ENCODE data around the gene NAPA.

The NAPA gene

DNA sequence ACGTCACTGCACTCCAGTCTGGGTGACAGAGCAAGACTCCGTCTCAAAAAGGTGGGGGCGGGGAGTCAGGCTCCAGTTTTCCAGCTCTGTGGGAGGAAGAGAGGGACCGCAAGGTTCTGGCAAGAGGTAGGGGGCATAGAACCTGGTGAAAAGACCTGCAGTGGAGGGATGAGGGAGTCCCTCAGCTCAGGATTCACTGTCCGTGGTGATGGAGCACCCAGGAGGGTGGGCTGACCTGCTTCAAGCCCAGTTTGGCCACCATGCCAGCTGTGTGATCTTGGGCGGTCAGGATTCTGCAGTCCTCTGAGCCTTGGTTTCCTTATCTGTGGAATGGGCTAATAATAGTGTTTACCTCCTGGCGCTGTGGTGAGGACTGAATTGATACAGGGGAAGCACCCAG, 64.4 kb downstream of the NAPA start:
- DNase-seq = no peak

DNA sequence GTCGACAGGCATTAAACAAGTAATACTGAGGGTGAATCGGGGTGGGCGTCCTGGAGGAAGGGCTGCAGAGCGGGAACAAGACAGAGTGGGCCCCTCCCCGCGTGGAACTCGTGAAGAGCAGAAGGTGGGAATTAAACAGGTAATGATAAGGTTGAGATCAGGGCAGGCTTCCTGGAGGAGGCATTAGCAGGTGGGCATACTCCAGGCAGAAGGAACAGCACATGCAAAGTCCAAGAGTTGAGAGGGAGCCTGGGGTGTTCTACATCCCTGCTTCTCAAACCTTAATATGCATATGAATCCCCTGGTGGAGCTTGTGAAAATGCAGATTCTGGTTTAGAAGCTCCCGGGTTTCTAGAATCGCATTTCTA, 66.5 kb downstream of the NAPA start:
- DNase-seq = no peak

GRCh38 chr19:47447470-47448359, 67.1 kb downstream of the NAPA start:
- DNase-seq = no peak

- no peak for DNase-seq
These were observed 68.1 kb downstream of the NAPA start for GRCh38 chr19:47446534-47447469.

DNA sequence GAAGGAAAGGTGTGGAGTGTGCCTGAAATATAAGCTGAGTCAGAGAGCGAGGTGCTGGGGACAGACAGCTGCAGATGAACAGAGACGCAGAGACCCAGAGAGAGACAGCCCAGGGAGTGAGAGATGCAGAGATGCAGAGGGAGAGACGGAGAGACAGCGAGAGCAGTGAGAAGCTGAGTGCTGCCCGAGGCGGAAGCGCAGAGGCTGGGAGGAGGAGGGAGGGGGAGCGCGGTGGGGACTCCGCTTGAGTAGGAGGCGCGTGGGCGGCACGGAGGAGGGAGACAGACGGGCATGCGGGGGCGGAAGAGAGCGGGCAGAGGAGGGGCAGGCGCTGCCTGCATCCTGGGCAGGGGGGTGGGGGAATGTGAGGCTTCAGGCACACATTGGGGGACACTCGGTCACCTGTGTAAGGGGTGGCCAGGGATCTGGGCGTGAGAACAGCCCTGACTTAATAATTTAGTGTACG, 68.9 kb downstream of the NAPA start:
- no peak for DNase-seq

DNA sequence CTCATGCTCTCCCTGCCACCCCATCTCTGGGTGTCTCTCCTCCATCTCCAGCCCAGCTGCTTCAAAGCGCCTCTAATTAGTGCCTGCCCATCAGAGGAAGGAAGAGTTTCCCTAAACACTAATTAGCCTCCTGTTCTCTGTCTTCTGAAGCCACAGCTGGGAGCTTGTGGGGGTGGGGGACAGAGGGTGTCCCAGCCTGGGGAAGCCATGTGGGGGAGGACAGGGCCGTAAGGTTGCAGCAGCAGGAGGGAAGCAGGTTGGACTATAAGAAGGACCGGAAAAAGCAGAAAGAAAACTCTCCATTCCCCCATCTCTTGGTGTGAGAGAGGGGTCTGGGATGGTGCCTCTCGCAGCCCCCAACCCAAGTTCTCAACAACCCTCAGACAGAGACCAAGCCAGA, 69.3 kb downstream of the NAPA start:
- no peak for DNase-seq

GRCh38 chr19:47444388-47444821, 70.5 kb downstream of the NAPA start:
- no peak for DNase-seq

DNA sequence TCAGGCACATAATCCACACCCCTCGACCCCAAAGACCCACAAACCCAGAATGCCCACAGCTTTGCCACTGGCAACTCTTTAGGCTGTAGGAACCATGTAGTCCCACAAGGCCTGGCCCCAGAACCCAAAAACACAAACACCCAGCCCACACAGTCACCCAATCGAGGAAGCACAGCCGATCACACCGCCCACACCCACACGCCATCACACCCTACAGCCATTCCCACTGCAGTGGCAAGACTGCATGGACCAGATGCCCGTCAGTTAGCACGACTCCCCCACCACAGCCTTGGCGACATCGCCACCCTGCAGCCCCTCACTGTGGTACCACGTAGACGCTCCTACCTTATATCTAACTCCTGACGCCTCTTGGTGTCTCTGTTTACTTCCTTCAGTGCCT, 71.5 kb downstream of the NAPA start:
- no peak for DNase-seq

DNA sequence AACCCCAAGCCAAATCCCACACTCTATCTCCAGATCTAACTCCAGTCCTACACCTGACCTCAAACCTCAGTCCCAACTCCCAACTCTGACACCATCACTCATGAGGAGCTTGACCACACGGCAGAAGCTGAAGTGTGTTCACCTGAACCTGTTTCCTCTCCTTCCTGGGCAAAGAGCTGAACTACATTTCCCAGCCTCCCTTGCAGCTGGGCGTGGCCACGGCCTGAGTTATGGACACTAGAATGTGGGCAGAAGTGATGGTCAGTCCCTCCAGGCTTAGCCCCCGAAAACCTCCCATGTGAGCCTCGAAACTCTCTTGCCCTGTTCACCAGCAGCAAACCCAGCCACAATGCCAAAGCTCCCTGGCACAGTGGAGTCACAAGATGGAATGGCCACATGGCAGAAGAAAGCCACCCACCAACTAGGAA, 76.1 kb downstream of the NAPA start:
- DNase-seq = no peak
